HG02798 (cell line): ENCODE results near the gene NACAD.
A peak's percentile ranks its signal among the peaks of the same experiment; 100 is the strongest.
"Not testable (repeated sequence)": the region's sequence is repeated elsewhere in the genome, so short reads cannot be mapped to it uniquely, and the experiment has no call there.

Experiments used
- ATAC-seq: cut with Tn5 transposase; IDR thresholded peaks from one replicate; pipeline ENCODE4 v1.9.1; 2021; ENCODE audit warnings: mild to moderate bottlenecking; ENCODE audit not compliant: unreplicated experiment, poor library complexity

The NACAD gene

DNA sequence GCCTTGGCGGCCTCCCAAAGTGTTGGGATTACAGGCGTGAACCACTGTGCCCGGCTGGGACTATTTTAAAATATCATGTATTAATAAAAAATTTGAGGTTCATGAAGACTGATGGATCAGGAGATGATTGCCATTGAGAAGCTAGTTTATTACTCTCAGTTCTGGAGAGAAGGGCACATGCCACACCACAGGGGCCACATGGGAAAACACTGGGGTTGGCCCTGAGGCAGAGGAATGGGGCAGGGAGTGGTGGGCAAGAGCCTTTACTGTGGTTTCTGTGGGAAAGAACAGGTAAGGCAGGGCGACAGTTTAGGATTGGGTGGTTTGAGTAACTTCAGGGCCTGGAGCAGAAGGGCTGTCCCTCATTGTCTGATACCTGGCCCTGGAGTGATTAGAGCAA is 29.5 kb upstream of the NACAD start:
- ATAC-seq: no peak

DNA sequence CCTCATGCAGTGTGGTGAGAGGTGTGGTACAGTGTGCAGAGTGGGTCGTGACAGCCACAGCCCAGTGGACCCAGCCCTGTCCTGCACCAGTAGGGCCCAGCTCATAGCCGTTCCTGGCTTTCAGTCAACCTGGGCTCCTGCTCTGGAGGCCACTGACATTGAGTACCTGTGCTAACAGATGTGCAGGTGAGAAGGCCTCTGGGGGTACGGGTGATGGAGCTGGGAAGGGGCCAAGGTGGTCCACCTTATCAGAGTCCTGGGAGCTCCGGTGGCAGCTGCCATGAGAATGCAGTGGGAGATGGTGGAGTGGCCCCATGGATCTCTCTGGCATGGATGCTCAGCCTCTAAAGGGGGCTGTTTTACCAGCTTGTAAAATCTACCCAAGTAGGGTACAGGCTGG is 28.8 kb upstream of the NACAD start:
- ATAC-seq: no peak

DNA sequence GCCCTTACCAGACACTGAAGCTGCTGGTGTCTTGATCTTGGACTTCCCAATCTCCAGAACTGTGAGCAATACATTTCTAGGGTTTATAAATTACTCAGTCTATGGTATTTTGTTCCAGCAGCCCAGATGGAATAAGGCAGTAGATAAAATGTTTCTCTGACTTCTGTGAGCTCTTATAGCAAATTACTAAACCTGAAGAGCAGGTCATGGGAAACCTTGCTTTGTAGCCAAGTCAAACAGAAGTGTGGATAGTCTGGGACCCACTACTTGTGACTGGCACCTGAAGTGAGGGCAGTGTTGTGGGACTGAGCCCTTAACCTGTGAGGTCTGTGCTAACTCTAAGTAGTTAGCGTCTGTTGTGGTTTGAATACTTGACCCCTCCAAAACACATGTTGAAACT is 27.3 kb upstream of the NACAD start:
- no peak for ATAC-seq

DNA sequence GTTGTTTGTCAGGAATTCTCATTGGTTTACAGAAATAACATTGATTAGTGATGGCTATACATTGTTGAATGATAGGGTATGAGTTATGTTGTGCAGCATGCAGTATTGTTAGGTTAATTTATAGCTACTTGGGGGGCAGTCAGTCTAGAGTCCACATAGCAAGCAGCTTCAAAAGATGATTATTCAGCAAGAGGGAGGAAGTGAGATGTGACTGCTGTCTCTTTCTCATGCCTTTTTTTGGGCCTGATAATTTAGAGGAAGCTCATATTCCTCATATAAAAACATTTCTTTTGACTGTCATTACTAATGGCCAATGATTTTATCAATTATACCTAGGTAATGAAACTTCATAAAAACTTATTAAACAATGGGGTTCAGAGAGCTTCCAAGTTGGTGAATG is 26.2 kb upstream of the NACAD start:
- no peak for ATAC-seq

DNA sequence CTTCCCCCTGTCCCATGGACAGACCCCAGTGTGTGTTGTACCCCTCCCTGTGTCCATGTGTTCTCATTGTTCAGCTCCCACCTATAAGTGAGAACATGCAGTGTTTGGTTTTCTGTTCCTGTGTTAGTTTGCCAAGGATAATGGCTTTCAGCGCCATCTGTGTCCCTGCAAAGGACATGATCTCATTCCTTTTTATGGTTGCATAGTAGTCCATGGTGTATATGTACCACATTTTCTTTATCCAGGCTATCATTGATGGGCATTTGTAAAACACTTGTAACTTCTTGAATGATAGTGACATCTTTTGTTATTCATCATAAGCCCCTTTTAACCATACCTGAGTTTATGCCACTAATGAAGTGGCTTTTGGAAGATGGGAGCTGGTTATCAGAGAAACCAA is 25.5 kb upstream of the NACAD start:
- ATAC-seq: not testable (repeated sequence)

DNA sequence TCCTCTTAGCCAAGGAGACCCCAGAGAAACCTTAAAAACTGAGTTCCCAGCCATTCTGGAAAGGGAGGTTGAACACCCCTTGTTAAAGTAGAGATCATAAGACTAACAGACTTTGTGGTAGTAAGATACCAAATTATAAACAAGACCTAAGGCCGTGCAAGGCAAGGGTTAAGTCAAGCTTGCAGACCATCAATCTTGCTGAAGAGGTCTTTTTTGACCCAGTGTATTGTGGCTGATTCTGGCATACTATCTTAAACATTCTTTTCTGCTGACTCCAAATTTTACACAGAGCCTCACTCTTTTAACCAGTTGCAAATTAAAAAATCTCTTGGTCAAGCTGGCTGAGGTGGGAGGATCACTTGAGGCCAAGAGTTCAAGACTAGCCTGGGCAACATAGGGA is 23.9 kb upstream of the NACAD start:
- no peak for ATAC-seq

DNA sequence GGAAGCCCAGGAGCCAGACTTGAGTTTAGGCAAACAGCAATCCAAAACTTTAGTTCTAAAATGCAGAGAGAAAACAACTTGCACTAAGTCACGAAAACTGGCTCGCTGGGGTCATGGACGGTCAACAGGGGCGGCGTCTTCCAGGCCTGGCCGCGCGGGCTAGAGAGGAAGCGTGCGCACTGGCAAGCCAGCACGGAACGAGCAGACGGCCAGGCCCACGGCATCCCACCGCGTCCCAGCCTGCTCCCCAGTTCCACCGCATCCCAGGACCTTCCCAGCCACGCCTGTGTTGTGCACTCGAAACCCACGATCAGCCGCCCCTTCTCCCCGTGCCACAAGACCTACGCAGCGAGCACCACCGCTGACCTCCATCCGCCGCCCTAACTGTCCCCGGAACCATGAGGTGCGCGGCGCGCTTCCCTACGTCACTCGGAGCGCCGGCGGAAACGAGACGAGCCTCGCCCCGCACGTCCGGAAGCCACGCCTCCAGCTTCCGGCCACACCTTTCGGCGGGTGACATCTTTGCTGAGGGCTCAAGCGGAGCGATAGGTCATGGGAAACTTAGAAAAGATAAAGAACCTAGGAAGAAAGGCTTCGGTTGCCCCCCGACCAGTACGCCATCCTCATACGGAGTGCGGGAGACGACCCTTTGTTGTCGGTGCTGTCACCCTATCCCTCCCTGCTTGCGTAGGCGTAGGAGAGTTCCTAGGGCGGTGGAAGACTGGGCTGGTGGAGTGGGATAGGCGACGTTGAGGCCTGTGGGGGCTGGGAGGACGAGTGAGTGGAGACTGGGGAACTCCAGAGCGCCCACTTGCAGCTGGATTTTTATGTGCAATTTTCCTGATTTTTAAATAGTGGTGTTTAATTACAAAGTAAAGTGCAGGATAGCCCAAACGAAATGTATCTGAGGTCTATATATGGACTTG is 22.8 kb upstream of the NACAD start, which contains the start of gene TBRG4:
TSS of gene TBRG4 (minus strand) at position 400 of the 926 bp plus-strand sequence. CDS start 2,460 bp downstream, outside the sequence.
- ATAC-seq: peak; percentile 97

DNA sequence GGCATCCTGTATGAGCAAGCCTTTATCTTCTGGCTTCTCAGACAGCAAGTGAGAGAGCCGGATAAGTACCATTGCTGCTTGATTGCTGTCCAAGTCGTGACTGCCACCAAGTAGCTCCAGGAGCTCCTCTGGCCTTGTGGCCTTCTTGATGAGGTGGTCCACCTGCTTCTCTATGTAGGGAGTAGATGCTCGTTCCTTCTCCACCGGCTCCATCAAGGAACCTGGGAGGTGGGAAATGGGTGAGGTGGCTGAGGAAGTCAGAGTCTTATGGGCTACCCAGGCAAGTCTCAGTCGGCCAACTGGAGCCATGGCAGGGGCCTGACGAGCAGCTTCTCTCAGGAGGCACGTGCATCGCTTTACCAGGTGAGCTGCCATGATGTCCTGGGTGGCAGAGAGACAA is 20.1 kb upstream of the NACAD start:
- ATAC-seq: no peak

DNA sequence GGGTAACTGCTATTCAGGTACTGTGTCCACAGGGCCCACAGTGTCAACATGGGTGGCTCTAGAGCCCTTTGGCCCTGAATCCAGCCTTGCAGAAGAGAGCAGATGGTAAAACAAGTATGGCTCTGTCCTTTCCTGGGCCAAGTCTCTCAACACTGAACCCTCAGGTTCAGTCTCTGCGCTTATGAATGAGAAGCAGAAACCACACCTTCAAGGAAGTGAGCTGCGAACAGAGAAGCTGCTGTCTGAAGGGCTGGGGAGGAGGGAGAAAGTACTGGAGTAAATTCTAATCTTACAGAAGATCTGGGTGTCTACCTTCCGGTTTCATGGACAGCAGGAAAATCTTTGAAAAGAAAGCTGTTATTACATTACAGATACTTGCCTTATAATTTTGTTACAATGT is 18.6 kb upstream of the NACAD start:
- no peak for ATAC-seq

DNA sequence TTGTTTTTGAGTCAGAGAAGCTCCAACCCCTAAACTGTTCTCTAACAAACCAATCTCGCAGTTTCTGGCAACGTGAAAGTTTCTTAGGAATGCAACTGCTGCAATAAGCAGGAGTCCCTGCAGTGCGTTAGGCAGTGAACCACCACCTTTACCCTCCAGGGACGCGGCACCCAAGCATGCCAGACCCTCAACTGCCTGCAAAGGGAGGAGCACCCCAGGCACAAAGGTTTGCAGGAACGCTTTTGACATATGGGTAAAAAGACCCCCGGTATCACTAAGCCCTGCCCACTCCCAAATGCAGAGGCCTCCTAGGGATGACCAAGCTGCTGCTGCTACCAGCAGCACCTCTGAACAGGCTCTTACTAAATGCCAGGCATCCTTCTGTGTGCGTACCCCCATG is 18.1 kb upstream of the NACAD start:
- no peak for ATAC-seq

DNA sequence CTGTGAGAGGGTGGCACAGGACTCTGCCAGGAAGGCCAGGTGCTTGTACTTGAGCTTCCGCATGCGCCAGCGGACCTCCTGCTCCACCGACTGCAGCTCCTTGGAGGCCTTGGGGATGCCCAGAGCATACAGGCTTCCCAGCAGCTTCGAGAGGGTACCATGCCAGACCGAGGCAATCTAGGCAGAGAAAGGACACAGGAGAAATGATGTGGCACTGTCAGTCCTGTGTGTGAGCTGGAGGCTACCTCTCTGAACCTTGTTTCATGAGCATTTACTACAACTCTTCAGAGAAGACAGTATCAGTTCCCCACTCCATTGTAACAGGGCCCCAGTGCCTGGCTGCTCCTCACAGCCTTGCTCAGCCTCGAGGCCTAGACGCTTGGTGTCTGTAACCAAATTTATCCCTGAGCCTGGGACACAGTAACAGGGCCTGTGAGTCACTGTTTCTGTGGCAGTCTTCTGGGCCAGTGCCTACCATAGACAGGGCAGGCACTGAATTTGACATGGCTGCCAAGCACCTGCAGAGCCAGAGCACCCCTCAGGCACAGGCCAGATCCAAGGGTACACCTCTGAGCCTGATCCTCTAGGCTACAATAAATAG is 16.9 kb upstream of the NACAD start:
- no peak for ATAC-seq

DNA sequence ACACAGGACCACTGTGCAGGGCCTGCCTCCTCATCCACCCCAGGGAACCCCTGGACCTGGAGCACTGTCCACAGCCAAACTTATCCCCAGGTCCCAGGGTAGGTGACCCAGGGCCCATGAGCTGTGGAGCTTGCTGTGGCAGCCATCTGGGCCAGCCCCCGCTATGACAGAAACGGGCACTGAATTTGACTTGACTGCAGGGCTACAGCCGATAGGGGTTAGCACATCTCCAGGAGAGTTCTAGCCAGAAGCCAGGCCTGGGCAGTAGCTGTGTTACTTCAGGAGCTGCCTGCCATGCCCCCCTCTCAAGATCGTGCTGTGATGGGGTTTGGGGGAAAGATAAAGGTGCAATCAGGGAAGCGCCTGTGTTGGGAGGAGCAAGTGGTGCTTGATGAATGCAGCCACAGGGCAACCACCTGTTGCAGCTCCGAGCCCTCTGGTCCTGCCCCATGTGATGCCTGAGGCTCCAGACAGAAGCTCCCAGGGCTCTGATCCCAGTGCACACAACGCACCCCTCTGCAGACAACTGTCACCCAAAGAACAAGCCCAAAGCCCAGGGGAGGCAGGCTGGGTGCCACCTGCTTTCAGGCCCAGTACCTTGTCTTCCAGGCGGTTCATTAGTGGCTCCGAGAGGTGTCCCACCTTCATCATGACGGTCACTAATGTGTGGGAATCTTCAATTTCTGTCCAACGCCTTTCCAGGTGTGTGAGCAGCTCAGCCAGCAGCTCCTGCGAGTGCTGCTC is 16.2 kb upstream of the NACAD start:
- no peak for ATAC-seq

DNA sequence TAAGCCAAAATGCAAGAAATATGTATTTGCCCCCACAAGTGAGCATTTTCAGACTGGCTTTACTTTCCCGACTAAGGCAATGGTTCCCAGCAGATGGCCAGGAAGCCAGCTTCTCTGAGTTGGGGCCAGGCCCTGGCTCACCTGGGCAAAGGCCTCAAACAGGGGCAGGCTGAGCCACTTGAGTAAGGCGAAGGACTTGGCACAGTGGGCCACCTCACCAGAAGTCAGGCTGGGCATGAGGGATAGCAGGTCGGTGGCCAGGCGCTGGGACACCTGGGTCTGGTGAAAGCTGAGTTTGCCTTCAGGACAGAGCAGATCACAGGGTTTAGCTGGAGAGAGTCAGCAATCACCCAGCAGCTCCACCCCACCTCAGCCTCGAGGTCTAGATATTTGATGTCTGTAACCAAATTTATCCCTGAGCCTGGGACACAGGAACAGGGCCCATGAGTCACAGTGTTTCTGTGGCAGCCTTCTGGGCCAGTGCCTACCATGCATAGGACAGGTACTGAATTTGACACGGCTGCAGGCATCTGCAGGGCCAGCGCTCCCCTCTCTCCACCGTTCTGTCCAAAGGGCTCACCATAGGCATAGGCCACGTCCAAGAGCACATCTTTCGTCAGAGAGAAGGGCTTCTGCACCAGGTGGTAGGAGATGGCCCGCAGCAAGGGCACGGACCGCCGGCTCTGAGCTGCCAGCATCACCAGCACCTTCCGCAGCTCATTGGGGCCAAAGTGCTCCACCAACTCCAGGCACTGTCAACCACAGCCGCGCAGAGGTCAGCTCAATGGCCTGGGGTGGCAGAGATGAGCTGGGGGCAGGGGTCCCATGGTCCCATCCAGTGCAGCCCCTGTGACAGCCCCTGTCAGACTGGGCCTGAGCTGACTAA is 15.4 kb upstream of the NACAD start:
- ATAC-seq: no peak

DNA sequence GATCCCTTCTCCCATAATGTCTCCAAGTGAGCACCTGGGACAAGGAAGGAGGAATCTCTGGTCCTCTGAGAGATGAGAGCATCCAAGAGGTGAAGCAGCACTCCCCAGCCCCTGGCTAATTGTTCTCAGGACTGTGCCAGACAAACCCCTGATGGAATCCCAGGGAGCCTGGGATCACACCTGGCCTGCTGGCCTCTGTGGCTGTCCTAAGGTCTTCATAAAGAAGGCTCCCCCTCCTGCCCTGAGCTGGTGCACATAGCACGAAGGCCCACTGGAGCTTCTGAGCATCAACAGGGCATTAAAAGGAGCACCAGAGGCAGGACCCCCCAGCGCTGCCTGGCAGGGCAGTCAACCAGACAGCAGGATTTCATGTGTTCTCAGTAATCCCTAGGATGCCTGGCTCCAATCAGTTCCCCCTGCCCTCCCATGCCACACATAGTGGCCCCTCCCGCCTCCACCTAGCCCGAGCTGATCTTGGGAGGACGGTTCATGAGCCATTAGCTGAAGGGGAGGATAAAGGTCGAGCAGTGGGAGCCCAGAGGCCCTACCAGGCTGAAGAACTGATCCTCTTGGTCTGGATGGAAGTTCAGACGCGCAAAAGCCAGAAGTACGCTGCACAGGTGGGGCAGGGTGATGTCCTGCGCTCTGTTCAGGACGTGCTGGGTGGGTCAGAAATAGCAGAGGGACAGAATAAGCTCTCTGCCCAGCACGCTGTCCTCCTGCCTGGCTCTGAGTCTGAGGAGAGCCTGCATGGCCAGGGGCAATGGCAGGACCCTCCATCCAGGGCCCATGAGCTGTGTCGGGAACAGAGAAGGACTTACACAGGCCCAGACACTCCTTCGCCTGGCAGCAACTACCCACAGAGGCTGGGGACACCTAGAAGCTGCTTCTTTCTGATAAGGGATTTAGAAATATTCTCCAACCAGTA is 14.3 kb upstream of the NACAD start:
- no peak for ATAC-seq

DNA sequence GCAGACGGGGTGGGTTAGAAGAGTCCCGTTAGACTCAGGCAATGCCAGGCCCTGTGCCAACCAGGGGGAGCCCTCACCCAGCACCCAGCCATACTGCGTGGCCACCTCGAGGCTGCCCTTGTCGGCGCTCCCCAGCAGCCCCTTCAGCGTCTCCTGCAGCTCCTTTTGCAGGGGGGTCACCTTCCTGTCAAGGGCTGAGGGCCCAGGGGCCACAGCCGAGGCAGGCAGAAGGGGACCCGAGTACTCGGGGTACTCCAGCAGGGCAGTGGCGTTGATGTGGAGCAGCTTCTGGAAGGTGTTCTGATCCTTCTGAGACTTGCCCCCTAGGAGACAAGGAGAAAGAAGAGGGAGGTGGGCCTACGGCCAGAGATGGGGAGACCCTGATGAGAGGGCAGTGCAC is 13.0 kb upstream of the NACAD start:
- no peak for ATAC-seq

DNA sequence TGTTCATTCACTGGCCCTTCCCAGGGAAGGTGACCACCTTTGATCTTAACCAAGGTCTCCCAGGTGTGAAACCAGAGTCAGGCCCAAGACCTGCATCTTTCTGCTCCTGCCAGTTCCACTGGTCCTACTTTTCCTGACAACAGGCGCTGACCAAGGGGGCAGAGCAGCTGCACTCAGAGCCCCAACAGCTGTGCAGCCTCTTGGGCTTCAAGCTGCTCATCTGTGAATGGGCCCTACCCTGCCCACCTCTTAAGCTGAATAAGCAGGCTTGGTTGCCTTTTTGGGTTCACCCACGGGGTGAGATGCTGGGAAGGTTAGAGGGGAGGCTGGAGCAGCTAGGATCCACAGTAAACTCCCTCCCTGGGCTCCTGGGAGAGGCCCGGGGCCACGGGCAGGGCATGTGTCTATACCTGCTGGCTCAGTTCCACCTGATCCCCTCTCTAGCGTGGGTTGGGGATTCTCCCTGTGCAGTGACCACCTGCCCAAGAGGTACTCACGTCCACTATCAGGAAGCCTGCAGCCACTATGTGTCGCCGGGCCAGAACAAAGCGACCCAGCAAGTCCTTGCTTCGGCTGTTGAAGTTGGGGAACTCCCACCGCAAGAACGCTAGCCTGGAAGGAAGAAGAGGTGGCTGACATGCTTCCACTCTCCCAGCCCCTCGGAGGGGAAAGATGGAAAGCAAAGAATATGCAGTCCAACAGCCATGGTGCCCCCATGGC is 12.2 kb upstream of the NACAD start:
- no peak for ATAC-seq

DNA sequence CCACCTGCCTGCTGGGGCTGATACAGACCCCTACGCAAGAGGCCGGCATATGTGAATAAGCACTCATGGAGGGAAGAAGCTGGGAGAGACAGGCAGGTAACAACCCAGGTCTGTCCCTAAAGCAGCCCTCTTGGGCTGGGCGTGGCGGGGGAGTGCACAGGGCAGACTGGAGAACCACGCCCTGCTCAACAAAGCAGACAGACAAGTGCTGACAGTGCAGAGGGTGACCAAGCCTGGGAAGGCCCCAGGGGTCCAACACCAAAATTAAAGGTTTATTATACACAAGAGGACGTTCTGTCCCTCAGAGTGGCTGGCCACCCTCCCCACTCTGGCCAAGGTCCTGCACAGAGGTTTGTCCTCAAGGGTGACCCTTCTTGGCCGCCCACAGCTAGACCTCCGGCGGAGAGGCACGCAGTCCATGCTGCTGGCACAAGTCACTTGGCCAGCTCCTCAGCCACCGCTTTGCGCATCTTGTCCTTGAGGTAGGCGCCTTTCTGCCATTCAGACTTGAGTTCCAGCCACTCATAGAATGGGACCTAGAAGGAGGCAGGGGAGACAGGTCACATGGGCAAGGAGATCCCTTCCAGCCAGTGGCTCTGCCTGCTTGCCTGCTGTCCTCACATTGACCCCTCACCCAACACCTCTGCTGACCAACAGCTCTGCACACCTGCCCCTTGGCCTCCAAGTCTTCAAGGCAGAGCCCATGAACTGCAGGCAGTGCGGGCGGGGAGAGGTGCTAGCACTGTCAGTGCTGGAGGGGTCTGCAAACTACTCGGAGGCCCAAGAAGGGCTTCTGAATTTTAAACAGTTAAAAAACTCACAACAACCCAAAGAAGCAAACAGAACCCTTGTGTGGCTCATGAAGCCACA is 11.4 kb upstream of the NACAD start:
- no peak for ATAC-seq
